Astrocyte (in vitro differentiated cells and primary cell): ENCODE data around the gene PLCH1. TPM values are rescaled to one million over a fixed set of nuclear protein-coding genes. Genes with fewer than 3 reads are reported as not detected.
A peak's percentile ranks its signal among the peaks of the same experiment; 100 is the strongest.

Source experiments
- DNase-seq: peaks from one replicate; pipeline ENCODE4 v3.0.0-alpha.2; 2010; ENCODE audit warnings: low read depth
- FAIRE-seq: peaks from 2 replicates; lab custom pipeline; 2011; peaks lifted over from hg19 to GRCh38; lab: Jason Lieb, UNC
- H2AFZ ChIP-seq: 2 replicates; pipeline ENCODE4 v1.6.0; 2012; ENCODE audit warnings: low read depth, low read length, inconsistent platforms
- H3K27ac ChIP-seq: 2 replicates; pipeline ENCODE4 v1.5.1; 2011; ENCODE audit warnings: low read depth, low read length, inconsistent platforms
- H3K27me3 ChIP-seq: 2 replicates; pipeline ENCODE4 v1.6.0; 2011; ENCODE audit warnings: low read length, inconsistent platforms; ENCODE audit not compliant: insufficient read depth
- H3K36me3 ChIP-seq: 2 replicates; pipeline ENCODE4 v1.5.1; 2011; ENCODE audit warnings: low read length, inconsistent platforms; ENCODE audit not compliant: insufficient read depth
- H3K4me1 ChIP-seq: 2 replicates; pipeline ENCODE4 v1.5.1; 2011; ENCODE audit warnings: low read length, inconsistent platforms; ENCODE audit not compliant: insufficient read depth
- H3K4me2 ChIP-seq: 2 replicates; pipeline ENCODE4 v1.6.0; 2012; ENCODE audit warnings: low read length, inconsistent platforms
- H3K4me3 ChIP-seq: 2 replicates; pipeline ENCODE4 v1.5.1; 2011; ENCODE audit warnings: low read depth, mild to moderate bottlenecking, low read length, inconsistent platforms; ENCODE audit not compliant: insufficient read depth
- H3K79me2 ChIP-seq: 2 replicates; pipeline ENCODE4 v1.6.0; 2012; ENCODE audit warnings: mild to moderate bottlenecking, low read length, inconsistent platforms; ENCODE audit not compliant: insufficient read depth
- H3K9ac ChIP-seq: 2 replicates; pipeline ENCODE4 v1.6.0; 2012; ENCODE audit warnings: mild to moderate bottlenecking, low read length, inconsistent platforms
- H3K9me3 ChIP-seq: 2 replicates; pipeline ENCODE4 v1.5.1; 2012; ENCODE audit warnings: low read depth, mild to moderate bottlenecking, low read length, inconsistent platforms; ENCODE audit not compliant: insufficient read depth
- H4K20me1 ChIP-seq: 2 replicates; pipeline ENCODE4 v1.6.0; 2012; ENCODE audit warnings: low read length, inconsistent platforms; ENCODE audit not compliant: insufficient read depth
- H3K27ac Mint-ChIP-seq: one replicate; pipeline ENCODE4 v1.8.0; 2021; ENCODE audit warnings: mild to moderate bottlenecking, mixed read lengths; ENCODE audit not compliant: unreplicated experiment
- H3K27me3 Mint-ChIP-seq: one replicate; pipeline ENCODE4 v1.8.0; 2021; ENCODE audit warnings: low read depth, mixed read lengths; ENCODE audit not compliant: unreplicated experiment
- H3K36me3 Mint-ChIP-seq: one replicate; pipeline ENCODE4 v1.8.0; 2021; ENCODE audit warnings: low read depth, mixed read lengths; ENCODE audit not compliant: unreplicated experiment
- H3K4me1 Mint-ChIP-seq: one replicate; pipeline ENCODE4 v1.8.0; 2021; ENCODE audit warnings: low read depth, mixed read lengths; ENCODE audit not compliant: unreplicated experiment
- H3K4me3 Mint-ChIP-seq: one replicate; pipeline ENCODE4 v1.8.0; 2021; ENCODE audit warnings: mild to moderate bottlenecking, moderate library complexity, mixed read lengths; ENCODE audit not compliant: unreplicated experiment
- H3K9me3 Mint-ChIP-seq: one replicate; pipeline ENCODE4 v1.8.0; 2021; ENCODE audit warnings: mild to moderate bottlenecking, mixed read lengths; ENCODE audit not compliant: unreplicated experiment
- EZH2 ChIP-seq: IDR thresholded peaks from 2 replicates; pipeline ENCODE4 v1.6.1; 2012; ENCODE audit warnings: mild to moderate bottlenecking, low read length, inconsistent platforms; ENCODE audit not compliant: insufficient read depth
- total RNA-seq: library from RNA; stranded (reverse); gene quantifications from 2 replicates; pipeline ENCODE4 v1.2.1, GENCODE V29; 2021
- TF ChIP-seq, protein P1 (sequence below): IDR thresholded peaks from 2 replicates; pipeline ENCODE4 v1.5.1; 2011; ENCODE audit warnings: low read depth, mild to moderate bottlenecking, inconsistent platforms, low read length, moderate library complexity; ENCODE audit not compliant: insufficient read depth

Gene PLCH1
- total RNA-seq, 1 donor from 2014 or later = 1.2 TPM

DNA sequence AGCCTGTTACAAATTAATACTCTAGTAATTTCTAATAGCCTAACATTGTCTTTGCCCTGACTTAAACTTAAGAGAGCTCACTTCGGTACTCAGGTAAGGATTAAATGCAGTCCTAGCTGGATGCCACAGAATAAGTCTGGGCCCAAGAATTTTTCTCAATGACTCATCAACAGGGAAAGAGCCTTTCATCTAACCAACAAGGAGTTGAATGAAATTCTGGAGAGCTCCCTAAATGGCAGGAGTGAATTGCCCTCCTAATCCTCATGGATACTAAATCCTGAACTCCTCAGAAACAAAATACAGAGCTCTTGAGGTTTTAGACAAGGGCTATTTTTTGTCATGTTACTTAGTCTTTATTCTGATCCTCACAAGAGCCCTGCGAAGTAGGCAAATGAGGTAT, 159.5 kb downstream of the PLCH1 start:
- H3K4me3 ChIP-seq = no peak overlapping the region
- no peak overlapping the region for H2AFZ ChIP-seq
- no peaks in the 10 kb centered on the region for H3K27me3 ChIP-seq
- H3K4me2 ChIP-seq = no peak overlapping the region
- H3K27ac ChIP-seq = no peak overlapping the region
- H3K79me2 ChIP-seq = no peaks in the 10 kb centered on the region
- no peaks in the 10 kb centered on the region for H3K27me3 Mint-ChIP-seq
- no peaks in the 10 kb centered on the region for H3K36me3 ChIP-seq
- peak; percentile 2 for DNase-seq
- H3K4me1 Mint-ChIP-seq = peaks cover 9% of the 10 kb centered on the region
- FAIRE-seq = no peak
- H3K4me3 Mint-ChIP-seq = no peak overlapping the region
- H3K4me1 ChIP-seq = no peaks in the 10 kb centered on the region
- no peaks in the 10 kb centered on the region for H3K9me3 Mint-ChIP-seq
- H3K27ac Mint-ChIP-seq = no peak overlapping the region
- H3K36me3 Mint-ChIP-seq = no peaks in the 10 kb centered on the region
- H3K9ac ChIP-seq = no peak overlapping the region
- H4K20me1 ChIP-seq = no peaks in the 10 kb centered on the region
- TF ChIP-seq, protein P1, sequence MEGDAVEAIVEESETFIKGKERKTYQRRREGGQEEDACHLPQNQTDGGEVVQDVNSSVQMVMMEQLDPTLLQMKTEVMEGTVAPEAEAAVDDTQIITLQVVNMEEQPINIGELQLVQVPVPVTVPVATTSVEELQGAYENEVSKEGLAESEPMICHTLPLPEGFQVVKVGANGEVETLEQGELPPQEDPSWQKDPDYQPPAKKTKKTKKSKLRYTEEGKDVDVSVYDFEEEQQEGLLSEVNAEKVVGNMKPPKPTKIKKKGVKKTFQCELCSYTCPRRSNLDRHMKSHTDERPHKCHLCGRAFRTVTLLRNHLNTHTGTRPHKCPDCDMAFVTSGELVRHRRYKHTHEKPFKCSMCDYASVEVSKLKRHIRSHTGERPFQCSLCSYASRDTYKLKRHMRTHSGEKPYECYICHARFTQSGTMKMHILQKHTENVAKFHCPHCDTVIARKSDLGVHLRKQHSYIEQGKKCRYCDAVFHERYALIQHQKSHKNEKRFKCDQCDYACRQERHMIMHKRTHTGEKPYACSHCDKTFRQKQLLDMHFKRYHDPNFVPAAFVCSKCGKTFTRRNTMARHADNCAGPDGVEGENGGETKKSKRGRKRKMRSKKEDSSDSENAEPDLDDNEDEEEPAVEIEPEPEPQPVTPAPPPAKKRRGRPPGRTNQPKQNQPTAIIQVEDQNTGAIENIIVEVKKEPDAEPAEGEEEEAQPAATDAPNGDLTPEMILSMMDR = no peak
- TF ChIP-seq EZH2 = no peak
- H3K9me3 ChIP-seq = no peaks in the 10 kb centered on the region

DNA sequence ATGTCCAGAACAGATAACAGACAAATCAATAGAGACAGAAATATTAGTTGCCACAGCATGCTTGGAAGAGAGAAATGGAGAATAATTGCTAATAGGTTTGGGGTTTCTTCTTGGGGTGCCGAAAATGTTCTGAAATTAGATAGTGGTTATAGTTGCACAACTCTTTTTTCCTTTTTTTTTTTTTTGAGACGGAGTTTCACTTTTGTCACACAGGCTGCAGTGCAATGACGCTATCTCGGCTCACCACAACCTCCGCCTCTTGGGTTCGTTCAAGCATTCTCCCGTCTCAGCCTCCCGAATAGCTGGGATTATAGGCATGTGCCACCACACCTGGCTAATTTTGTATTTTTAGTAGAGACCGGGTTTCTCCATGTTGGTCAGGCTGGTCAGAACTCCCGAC, 163.3 kb downstream of the PLCH1 start:
- Histone ChIP-seq H3K27ac (no peak overlapping the region), H3K4me2 (no peak overlapping the region), H3K4me1 (no peaks in the 10 kb centered on the region), H3K36me3 (no peaks in the 10 kb centered on the region), H3K9ac (no peak overlapping the region), H3K4me3 (no peak overlapping the region), H3K79me2 (no peaks in the 10 kb centered on the region), H4K20me1 (no peaks in the 10 kb centered on the region), H2AFZ (no peak overlapping the region), H3K27me3 (no peaks in the 10 kb centered on the region), H3K9me3 (no peaks in the 10 kb centered on the region)
- FAIRE-seq (no peak), DNase-seq (no peak)
- Mint-ChIP-seq H3K36me3 (no peaks in the 10 kb centered on the region), H3K9me3 (no peaks in the 10 kb centered on the region), H3K4me3 (no peak overlapping the region), H3K27ac (no peak overlapping the region), H3K4me1 (peaks cover 5% of the 10 kb centered on the region), H3K27me3 (no peaks in the 10 kb centered on the region)
- TF ChIP-seq, protein P1 = no peak
- TF ChIP-seq EZH2 = no peak

DNA sequence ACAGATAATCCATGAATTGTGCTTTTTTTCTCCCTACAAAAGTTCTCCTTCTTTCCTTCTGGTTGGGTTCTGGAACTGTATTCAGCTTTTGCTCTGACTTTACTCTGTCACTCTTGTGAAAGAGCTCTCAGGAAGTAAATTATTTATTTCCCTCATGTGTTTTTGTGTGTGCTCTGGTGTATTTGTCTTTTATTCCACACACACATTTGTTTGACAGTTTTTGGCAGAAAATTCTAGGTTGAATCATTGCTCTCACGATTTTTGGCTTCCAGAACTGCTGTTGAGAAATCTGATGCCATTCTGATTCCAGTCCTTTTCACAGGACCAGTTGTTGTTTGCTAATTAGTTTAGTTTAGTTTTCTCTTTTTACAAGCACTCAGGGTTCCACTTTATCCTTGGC, 172.8 kb downstream of the PLCH1 start:
- H3K27ac ChIP-seq = no peak overlapping the region
- no peaks in the 10 kb centered on the region for H4K20me1 ChIP-seq
- H3K79me2 ChIP-seq = no peaks in the 10 kb centered on the region
- no peak overlapping the region for H2AFZ ChIP-seq
- no peaks in the 10 kb centered on the region for H3K9me3 ChIP-seq
- no peaks in the 10 kb centered on the region for H3K27me3 Mint-ChIP-seq
- H3K36me3 ChIP-seq = no peaks in the 10 kb centered on the region
- H3K4me1 Mint-ChIP-seq = no peaks in the 10 kb centered on the region
- H3K27ac Mint-ChIP-seq = no peak overlapping the region
- H3K27me3 ChIP-seq = no peaks in the 10 kb centered on the region
- DNase-seq (peak; percentile 14), FAIRE-seq (no peak)
- TF ChIP-seq, protein P1 = no peak
- no peak for TF ChIP-seq EZH2
- H3K9me3 Mint-ChIP-seq = no peaks in the 10 kb centered on the region
- H3K4me1 ChIP-seq = no peaks in the 10 kb centered on the region
- no peak overlapping the region for H3K4me3 ChIP-seq
- no peak overlapping the region for H3K4me2 ChIP-seq
- H3K9ac ChIP-seq = no peak overlapping the region
- H3K36me3 Mint-ChIP-seq = no peaks in the 10 kb centered on the region
- no peak overlapping the region for H3K4me3 Mint-ChIP-seq
